ENCODE data around the gene DNER.

DNA sequence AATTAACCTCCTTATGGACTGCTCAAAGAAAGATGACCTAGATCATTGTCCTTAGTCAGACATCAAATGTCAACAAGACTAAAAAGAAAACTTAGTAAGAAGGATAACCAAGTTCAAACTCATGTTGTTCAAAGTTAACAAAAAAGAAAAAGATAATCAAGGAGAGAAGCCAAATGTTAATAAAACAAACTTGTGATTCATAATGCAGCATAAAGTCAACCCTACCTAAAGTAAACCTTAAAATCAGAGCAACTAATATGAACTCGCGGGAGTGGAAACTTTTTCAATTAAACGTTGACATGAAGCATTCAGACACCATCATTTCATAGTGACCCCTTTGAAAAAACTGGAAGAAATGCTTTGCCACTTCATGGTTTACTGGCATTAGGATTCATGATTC lies 52.9 kb downstream of the DNER start:
- TF ChIP-seq, protein P1, sequence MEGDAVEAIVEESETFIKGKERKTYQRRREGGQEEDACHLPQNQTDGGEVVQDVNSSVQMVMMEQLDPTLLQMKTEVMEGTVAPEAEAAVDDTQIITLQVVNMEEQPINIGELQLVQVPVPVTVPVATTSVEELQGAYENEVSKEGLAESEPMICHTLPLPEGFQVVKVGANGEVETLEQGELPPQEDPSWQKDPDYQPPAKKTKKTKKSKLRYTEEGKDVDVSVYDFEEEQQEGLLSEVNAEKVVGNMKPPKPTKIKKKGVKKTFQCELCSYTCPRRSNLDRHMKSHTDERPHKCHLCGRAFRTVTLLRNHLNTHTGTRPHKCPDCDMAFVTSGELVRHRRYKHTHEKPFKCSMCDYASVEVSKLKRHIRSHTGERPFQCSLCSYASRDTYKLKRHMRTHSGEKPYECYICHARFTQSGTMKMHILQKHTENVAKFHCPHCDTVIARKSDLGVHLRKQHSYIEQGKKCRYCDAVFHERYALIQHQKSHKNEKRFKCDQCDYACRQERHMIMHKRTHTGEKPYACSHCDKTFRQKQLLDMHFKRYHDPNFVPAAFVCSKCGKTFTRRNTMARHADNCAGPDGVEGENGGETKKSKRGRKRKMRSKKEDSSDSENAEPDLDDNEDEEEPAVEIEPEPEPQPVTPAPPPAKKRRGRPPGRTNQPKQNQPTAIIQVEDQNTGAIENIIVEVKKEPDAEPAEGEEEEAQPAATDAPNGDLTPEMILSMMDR (IDR thresholded peaks at IDR 0.05; ENCODE audit: low read depth, low read length, missing input control) = no peak
- no peak for TF ChIP-seq GABPA (IDR thresholded peaks at IDR 0.05 in 1 of 2, conservative IDR thresholded peaks at IDR 0.05 in 1 of 2)
- TF ChIP-seq RAD21 (IDR thresholded peaks at IDR 0.05) = no peak
- no peak for TF ChIP-seq ZBTB33 (IDR thresholded peaks at IDR 0.05)
- no peak for TF ChIP-seq TAF1 (conservative IDR thresholded peaks at IDR 0.05)
- no peak for TF ChIP-seq SP1 (IDR thresholded peaks at IDR 0.05)
- no peak for TF ChIP-seq REST (IDR thresholded peaks at IDR 0.05)
- TF ChIP-seq YY1 (IDR thresholded peaks at IDR 0.05) = no peak
- no peak for TF ChIP-seq JUND (IDR thresholded peaks at IDR 0.05)
- TF ChIP-seq, protein P2, sequence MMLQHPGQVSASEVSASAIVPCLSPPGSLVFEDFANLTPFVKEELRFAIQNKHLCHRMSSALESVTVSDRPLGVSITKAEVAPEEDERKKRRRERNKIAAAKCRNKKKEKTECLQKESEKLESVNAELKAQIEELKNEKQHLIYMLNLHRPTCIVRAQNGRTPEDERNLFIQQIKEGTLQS (IDR thresholded peaks at IDR 0.05) = no peak
- no peak for TF ChIP-seq HNF4G (IDR thresholded peaks at IDR 0.05)
- TF ChIP-seq RXRA (IDR thresholded peaks at IDR 0.05) = no peak
